ENCODE measurements around the gene MTMR1.

The MTMR1 gene

DNA sequence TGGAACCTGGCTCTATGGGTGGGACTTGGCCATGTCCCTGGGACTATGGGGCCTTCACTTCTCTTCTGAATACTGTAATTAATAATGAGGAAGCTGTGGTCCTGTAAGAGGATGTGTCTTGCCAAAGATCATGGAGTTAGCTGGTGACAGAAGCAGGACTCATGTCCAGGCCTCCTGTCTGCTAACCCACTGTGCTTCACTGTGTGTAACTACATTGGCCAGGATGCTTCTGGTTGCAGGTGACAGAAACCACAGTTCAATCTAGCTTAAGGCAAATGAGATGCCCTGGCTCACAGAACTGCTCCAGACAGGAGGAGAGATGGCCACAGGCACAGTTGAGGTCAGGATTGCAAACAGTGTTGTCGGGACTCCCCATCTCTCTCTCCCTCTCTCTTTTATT, 3.1 kb downstream of the MTMR1 start:
- peak; percentile 29 for DNase-seq (ENCODE audit: low read depth)
- TF ChIP-seq, protein P1, sequence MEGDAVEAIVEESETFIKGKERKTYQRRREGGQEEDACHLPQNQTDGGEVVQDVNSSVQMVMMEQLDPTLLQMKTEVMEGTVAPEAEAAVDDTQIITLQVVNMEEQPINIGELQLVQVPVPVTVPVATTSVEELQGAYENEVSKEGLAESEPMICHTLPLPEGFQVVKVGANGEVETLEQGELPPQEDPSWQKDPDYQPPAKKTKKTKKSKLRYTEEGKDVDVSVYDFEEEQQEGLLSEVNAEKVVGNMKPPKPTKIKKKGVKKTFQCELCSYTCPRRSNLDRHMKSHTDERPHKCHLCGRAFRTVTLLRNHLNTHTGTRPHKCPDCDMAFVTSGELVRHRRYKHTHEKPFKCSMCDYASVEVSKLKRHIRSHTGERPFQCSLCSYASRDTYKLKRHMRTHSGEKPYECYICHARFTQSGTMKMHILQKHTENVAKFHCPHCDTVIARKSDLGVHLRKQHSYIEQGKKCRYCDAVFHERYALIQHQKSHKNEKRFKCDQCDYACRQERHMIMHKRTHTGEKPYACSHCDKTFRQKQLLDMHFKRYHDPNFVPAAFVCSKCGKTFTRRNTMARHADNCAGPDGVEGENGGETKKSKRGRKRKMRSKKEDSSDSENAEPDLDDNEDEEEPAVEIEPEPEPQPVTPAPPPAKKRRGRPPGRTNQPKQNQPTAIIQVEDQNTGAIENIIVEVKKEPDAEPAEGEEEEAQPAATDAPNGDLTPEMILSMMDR (IDR thresholded peaks at IDR 0.05; ENCODE audit: insufficient read depth, low read depth, low read length, missing control alignments) = no peak
- no peak overlapping the region for H3K4me3 ChIP-seq (ENCODE audit: low read depth, low read length)

DNA sequence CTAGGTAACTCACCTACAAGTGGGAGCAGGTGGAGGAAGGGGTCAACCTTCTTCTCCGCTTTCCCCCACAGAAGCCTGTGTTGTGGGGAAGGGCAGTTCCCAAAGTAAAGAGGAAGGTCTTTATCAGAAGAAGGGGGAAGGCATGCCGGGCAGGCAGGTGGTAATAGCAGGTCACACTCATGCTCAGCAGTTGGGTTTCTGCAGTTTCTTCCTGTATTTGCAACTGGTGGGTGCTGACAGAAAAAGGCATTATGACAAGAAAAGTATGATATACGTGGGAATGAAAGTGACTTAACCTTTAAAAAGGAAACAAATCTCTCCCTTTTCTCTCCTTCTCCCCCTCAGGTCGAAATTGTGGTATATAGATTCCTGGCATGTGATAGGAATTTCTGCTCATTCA, 3.7 kb downstream of the MTMR1 start:
- TF ChIP-seq, protein P1 (IDR thresholded peaks at IDR 0.05; ENCODE audit: insufficient read depth, low read depth, low read length, missing control alignments) = no peak
- no peak overlapping the region for H3K4me3 ChIP-seq (ENCODE audit: low read depth, low read length)
- no peak for DNase-seq (ENCODE audit: low read depth)

DNA sequence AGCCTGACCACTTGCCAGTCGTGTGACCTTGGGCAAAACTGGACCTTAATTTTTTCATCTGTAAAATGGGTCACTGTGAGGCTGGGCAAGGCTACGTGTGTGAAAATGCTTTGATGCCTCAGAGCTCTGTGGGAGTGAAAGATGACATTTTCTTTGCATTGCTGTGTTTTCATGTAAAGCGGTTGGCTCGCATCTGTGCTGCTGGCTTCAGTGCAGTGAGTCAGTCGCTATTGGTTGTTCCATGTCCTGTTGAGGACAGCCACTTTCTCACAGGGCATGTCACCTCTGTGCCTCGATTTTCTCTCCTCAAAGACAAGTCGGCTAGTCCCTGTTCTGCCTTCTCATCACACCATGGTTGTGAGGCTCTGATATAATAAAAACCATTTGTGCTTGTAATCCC, 4.4 kb downstream of the MTMR1 start:
- TF ChIP-seq, protein P1 (IDR thresholded peaks at IDR 0.05; ENCODE audit: insufficient read depth, low read depth, low read length, missing control alignments) = no peak
- H3K4me3 ChIP-seq (ENCODE audit: low read depth, low read length) = no peak overlapping the region
- no peak for DNase-seq (ENCODE audit: low read depth)

DNA sequence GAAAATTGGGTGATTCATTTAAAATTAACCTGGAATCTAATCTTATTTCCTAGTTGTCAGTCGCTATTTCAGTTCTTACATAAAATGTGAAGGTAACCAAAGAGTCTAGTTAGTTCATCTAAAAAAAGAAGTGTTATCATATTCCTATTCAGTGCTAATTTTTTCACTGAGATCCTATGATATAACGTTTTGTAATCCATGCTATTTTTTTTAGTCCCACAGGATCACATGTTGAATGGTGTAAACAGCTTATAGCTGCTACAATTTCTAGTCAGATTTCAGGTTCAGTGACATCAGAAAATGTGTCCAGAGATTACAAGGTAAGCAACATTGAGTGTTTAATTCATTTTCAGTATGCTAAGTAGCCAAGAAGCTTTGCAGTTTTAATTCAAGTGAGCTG, 5.8 kb downstream of the MTMR1 start:
- no peak overlapping the region for H3K4me3 ChIP-seq (ENCODE audit: low read depth, low read length)
- no peak for DNase-seq (ENCODE audit: low read depth)
- TF ChIP-seq, protein P1 (IDR thresholded peaks at IDR 0.05; ENCODE audit: insufficient read depth, low read depth, low read length, missing control alignments) = no peak

DNA sequence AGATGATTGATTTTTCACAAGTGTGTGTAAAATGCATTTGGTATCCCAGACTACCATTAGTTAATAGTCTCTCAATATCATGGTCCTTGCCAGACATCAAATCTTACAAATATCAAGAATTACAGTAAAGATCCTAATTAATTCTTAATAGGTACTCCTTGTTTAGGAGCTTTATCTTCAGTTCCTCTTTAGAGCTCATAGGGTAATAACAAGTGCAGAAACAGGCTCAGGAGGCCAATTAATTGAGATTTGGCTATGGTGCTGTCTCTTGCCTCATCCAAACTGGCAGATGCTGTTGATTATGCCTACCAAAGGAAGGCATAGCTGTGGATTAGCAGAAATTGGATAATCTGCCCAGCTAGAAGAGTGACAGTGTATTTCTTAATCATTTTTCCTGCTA, 6.9 kb downstream of the MTMR1 start:
- no peak overlapping the region for H3K4me3 ChIP-seq (ENCODE audit: low read depth, low read length)
- DNase-seq (ENCODE audit: low read depth) = no peak
- TF ChIP-seq, protein P1 (IDR thresholded peaks at IDR 0.05; ENCODE audit: insufficient read depth, low read depth, low read length, missing control alignments) = no peak

DNA sequence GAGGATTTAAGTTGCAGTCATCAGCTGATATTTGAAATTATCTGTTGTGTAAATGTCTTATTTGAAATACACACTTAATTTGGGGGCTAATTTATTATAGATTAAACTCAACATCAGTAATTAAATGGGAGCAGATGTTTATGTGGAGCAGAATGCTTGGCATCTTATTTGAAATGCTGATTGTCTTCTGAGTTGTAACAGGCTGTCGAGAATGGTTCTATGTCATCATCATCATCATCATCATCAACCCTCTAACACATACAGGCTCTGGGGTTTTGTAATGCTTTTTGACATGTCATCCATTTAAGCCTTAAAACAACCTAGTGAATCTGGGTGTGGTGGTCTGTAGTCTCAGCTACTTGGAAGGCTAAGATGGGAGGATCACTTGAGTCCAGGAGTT, 8.2 kb downstream of the MTMR1 start:
- DNase-seq (ENCODE audit: low read depth) = no peak
- TF ChIP-seq, protein P1 (IDR thresholded peaks at IDR 0.05; ENCODE audit: insufficient read depth, low read depth, low read length, missing control alignments) = no peak
- H3K4me3 ChIP-seq (ENCODE audit: low read depth, low read length) = no peak overlapping the region

DNA sequence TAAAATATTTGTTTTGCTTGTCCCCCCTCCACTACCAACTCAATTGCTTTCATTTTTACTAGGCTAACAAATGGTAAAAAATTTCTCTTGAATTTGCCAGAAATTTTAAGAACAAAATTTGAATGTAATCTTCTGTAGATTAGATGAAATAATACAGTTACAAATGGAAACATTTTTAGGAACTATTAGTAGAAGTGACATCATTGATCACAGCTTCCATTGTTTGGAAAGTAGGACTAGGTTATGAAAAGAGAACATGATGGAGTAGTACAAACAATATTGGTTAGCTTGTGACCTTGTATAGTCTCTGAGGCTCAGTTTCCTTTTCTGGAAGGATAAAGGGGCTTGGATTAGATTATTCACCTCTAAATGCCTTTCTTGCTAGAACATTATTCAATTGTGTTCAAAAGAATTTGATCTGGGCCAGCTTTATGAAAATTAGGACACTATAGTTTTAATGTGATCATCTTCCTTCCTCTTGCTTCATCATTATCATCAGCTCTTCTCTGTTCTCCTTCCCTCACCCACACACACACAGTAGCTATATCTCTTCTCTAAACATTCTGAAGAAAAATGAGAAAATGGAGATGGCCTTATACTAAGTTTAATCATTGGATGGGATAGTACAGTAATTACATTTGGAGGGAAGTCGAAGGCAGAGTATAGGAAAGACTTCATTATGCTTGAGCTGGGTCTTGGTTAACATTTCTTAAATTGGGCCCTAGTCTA, 9.9 kb downstream of the MTMR1 start:
- no peak overlapping the region for H3K4me3 ChIP-seq (ENCODE audit: low read depth, low read length)
- DNase-seq (ENCODE audit: low read depth) = no peak
- TF ChIP-seq, protein P1 (IDR thresholded peaks at IDR 0.05; ENCODE audit: insufficient read depth, low read depth, low read length, missing control alignments) = no peak

Measured in GM12865 (cell line).